DMS153 (cell line): ENCODE measurements around the gene TBL1XR1.
"Not testable (repeated sequence)": the region's sequence is repeated elsewhere in the genome, so short reads cannot be mapped to it uniquely, and the experiment has no call there.

Experiments
- DNase-seq: peaks from one replicate; lab custom pipeline; 2025; lab: John Stamatoyannopoulos, UW

The TBL1XR1 gene

GRCh38 chr3:177181418-177181817, 15.9 kb downstream of the TBL1XR1 start:
- DNase-seq: no peak

- no peak for DNase-seq
These were observed 16.8 kb downstream of the TBL1XR1 start for GRCh38 chr3:177180506-177180905.

DNA sequence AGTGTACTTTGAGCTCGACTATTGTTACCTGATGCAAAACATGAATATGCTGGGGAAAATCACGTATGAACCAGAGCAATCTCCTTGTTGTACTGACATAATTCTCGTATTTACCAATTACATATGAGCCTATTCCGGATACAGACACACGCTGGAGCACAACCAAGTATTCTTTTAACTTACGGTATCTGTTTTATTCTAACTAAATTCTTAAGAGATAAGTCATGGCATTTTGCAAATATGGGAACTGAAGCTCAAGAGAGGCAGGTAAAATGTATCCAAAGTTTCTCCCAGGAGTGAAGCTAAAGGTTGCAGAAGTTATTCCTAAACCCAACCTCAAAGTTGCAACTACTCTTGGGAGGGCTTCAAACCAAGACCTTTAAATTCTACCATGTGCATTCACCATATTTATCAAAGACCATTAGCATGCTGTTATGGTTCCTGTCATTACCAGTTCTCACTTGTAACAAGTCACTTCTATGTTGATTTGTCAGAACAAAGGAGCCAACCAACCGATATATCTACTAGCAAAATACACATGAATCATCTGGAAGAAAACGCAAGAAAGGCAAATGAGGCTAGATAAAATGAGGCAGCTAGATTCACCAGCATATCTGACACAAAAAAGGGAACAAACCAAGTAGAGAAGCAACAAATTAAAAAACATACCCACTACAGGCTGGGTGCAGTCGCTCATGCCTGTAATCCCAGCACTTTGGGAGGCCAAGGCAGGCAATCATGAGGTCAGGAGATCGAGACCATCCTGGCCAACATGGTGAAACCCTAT, 17.8 kb downstream of the TBL1XR1 start:
- no peak for DNase-seq

DNA sequence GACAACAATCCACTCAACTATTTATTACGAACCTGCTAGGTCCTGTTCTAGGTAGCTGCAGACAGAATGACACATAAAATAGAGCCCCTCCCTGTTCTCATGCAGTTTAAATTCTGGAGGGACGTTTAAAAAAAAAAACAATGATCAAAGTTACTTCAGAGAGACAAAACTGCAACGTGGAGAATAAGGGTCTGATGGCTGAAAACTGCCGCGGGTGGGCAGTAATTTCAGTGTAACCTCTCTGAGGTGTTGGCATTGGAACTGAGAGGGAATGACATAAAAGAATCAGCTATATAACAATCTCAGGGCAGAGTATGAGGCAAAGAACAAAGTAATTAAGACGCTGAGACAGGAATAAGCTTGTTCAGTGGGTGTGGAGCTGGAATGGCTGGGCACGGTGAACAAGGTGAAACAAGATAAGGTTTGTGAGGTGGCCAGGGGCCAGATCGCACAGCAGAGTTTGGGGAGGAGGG, 19.5 kb downstream of the TBL1XR1 start:
- no peak for DNase-seq

GRCh38 chr3:177174607-177175170, 22.6 kb downstream of the TBL1XR1 start:
- no peak for DNase-seq

DNA sequence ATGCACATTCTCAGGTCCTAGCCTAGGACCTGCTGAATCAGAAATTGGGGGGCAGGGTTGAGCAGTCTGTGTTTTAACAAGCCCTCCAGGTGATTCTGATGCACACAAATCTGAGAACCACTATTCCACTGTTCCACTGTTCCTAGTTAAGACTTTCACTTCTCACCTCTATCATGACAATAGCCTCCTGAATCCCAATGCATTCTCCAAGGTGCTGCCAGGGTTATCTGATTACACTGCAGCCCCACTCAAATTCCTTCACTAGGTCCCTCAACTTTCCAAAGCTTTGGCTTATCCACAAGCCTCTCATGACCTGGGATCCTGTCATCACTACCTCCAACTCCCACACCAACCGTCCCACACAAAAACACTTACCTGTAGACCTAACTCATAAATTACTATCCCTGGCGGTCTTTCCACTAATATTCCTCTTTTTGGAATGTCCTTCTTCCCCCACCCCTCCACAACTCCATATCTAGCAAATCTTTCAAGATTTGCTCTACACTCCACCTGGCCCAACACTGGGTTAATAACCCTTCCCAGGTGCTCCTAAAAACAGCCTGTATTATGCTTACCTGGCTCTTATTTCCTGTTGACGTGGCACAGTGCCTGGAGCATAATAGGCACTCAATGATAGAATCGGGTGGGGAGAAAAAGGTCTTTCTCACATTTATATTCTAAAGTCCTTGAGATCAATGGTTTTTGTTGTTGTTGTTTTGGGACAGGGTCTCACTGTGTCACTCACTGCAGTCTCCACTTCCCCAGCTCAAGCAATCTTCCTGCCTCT, 27.2 kb downstream of the TBL1XR1 start:
- DNase-seq: no peak

GRCh38 chr3:177168431-177168830, 28.9 kb downstream of the TBL1XR1 start:
- no peak for DNase-seq

DNA sequence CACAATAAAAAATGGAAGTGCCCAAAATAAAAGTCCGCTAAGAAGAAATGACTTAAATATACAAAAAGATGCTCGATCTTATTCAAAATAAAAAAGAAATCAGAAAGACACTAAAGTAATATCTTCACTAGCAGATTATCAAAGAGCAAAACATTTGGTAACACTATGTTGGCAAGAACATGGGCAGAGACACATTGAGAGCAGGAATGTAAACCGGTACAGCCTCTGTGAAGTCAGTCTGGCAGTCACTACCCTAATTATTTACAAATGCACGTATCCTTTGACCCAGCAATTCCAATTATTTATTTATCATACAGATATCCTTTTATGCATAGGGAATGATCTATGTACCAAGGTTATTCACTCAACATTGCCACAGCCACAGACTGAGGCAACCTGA, 34.5 kb downstream of the TBL1XR1 start:
- no peak for DNase-seq

DNA sequence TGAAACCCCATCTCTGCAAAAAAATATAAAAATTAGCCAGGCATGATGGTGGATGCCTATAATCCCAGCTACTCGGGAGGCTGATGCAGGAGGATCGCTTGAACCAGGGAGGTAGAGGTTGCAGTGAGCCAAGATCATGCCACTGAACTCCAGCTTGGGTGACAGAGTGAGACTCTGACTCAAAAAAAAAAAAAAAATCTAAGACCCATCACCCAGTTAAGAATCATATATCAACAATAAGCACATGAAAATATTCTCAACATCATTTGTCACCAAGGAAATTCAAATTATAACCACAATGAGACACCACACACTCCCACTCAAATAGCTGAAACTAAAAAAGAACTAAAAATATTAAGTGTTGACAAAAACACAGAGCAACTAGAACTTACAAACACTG, 35.7 kb downstream of the TBL1XR1 start:
- DNase-seq: not testable (repeated sequence)

- DNase-seq: no peak
These were observed 38.8 kb downstream of the TBL1XR1 start for GRCh38 chr3:177158461-177158860.

DNA sequence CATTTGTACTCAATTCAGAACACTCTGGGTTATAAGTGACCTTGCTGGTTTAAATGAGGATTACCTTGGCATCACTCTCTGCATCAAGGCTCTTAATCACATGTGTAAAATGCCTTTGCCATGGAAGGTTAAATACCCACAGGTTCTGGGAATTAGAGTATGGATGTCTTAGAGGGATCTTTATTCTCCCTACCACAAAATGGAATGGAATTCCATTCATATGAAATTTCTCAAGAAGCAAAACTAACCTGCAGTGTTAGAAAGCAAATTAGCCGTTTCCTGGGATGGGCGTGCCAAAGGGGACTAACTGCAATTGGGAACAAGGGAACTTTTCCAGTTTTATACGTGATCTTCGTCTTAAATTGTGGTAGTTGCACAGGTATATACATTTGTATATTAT, 39.8 kb downstream of the TBL1XR1 start:
- no peak for DNase-seq

DNA sequence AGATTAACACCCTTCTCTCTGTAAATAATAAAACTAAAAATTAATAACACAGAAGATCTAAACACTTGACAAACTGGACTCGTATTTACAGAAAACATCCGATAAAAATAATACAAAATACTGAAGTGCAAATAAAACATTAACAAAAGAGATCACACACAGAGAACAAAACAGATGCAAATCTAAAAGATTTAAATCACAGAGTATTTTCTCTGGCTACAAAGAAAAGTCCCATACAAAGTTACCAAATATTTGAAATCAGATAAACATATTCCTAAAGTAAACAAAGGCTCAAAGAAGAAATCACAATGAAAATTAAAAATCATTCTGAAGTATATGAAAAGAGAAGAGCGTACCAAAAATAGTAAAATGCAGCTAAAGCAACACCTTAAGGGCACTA, 42.5 kb downstream of the TBL1XR1 start:
- DNase-seq: no peak

GRCh38 chr3:177150970-177151627, 46.2 kb downstream of the TBL1XR1 start:
- peak; percentile 12 for DNase-seq

GRCh38 chr3:177150218-177150916, 46.9 kb downstream of the TBL1XR1 start:
- no peak for DNase-seq

DNA sequence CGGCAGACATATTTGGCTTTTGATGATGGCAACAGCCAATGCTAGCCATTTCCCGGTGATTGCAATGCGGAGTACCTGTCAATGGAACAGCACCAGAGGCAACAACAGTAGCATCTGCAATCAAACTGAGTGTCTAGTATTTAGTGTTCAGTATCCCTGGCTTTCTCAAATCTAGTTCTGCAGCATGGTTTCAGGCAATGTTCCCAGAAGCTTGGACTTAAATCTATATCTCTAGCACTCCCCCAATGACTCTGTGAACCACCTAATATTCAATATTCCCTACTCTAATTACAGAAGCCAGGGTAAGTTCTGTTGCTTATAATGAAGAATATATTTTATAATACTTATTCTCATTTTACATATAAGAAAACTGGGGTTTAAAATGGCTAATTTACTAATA, 48.2 kb downstream of the TBL1XR1 start:
- no peak for DNase-seq

GRCh38 chr3:177147790-177148189, 49.5 kb downstream of the TBL1XR1 start:
- DNase-seq: no peak

GRCh38 chr3:177146646-177147045, 50.6 kb downstream of the TBL1XR1 start:
- no peak for DNase-seq

- no peak for DNase-seq
These were observed 51.3 kb downstream of the TBL1XR1 start for GRCh38 chr3:177145954-177146353.

DNA sequence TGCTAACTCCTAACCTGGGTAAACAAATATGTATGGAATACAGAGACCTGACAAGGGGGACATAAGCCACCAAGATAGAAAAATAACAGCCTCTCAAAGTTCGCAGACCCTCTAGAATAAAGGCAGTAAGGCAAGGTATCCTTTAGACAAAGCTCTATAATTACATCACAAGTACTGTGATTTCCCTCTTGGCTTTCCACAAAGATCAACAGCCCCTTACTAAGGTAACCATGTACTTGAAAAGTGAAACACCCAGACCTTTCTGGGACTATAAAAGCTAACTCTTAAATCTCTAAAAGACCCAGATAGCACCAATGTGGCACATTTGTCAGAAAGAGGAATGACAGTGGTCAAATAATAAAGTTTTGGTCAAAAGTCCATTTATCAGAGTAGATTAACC, 51.9 kb downstream of the TBL1XR1 start:
- no peak for DNase-seq

DNA sequence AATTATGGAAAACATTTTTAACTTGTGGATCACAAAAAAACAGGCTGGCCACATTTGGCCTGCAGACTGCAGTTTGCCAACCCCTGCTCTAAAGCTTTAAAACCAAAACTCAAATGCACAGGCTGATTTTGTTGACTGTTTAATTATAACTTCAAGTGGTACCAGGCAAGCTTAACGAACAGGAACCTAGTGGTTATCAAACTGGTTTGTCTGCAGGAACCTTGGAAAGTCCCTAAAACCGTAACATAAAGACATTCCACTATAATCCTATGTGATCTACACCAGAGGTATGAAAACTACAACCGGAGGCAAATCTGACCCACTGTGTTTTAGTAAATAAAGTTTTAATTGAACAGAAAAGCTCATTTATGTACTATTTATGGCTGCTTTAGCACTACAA, 52.4 kb downstream of the TBL1XR1 start:
- DNase-seq: peak; percentile 9

- DNase-seq: no peak
These were observed 55.2 kb downstream of the TBL1XR1 start for GRCh38 chr3:177141899-177142646.
